Activated CD8-positive, alpha-beta memory T cell treated with anti-CD3 and anti-CD28 coated beads, Interleukin-2, amount 50 U/mL, for 4 hours (primary cell): Measurements from ENCODE around the gene RAB3D.
A peak's percentile ranks its signal among the peaks of the same experiment; 100 is the strongest.
"Not testable (repeated sequence)": the region's sequence is repeated elsewhere in the genome, so short reads cannot be mapped to it uniquely, and the experiment has no call there.

Experiments used
- DNase-seq: peaks from one replicate; pipeline ENCODE4 v3.0.0-alpha.2; 2020

The RAB3D gene

GRCh38 chr19:11339254-11340098 lies at the start of gene RAB3D:
TSS of gene RAB3D (minus strand) at chr19:11339657. CDS start at chr19:11337399, 2,258 bp downstream.
- DNase-seq, result peak; percentile 75

GRCh38 chr19:11387162-11388034 lies 47.9 kb upstream of the RAB3D start:
- no peak for DNase-seq

DNA sequence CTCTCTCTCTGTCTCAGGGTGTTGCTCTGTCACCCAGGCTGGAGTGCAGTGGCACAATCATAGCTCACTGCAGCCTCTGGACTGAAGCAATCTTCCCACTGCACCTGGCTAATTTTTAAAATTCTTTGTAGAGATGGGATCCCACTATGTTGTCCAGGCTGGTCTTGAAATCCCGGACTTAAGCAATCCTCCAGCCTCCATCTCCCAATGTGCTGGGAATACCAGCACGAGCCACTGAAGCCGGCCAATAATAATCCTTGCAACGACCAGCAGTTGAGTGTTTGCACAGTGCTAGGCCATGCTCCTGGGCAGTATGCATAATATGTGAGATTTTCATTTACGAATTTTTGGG lies 45.3 kb upstream of the RAB3D start:
- DNase-seq, result no peak

DNA sequence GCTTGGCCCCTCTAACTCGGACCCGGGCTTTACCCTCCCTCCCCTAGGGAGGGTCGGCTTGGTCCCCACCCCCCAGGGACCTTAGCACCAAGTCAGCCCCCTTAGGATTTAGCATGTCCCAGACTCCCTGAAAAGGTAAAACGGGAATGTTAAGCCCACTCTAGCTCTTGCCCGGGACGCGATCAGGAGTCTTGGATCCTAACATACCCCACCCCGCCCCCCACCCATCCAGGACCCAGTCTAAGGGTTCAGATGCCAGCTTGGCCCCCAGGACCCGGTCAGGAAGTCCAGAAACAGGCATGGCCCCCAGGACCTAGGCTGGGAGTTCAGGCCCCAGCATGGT lies 44.2 kb upstream of the RAB3D start:
- no peak for DNase-seq

- peak; percentile 40 for DNase-seq
Measured at GRCh38 chr19:11382898-11383705, 43.6 kb upstream of the RAB3D start.

DNA sequence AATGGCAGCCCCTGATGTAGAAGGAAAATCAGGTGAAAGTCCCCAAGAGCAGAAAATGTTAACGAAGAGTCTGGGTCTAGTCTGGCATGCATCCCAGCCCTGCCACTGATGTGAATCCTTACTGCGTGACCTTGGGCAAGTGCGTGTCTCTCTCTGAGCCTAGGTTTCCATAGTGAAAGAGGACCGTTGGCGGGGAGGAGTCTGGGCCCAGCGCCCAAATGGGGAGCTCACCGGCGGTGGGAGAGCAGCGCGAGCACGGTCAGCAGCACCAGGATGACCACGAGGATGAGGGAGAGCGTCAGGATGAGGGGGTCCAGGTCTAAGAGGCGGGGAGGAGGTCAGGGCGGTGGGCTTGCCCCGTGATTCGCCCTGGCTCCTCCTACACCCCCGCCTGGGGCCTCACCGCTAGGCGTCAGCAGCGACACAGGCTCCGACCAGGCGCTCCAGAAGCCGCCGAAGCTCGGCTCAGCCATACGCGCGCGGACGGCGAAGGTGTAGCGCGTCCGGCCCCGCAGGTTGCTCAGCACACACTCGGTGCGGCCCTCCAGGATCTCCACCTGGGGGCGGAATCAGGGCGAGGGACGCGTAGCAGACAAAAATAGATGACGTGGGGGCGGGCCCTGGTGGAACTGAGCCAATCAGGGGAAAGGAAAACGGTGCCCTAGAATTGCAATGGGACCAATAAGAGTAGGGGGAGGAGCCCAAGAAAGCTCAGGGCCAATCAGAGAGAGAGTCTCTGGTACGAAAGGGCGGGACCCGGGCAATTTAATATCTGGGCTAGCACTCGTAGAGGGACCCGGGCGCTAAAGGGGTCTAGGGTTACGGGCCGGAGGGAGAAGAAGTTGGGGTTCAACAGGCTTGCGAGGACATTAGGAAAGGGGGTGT lies 41.4 kb upstream of the RAB3D start:
- peak; percentile 94 for DNase-seq

GRCh38 chr19:11379857-11380350 lies 40.4 kb upstream of the RAB3D start:
- DNase-seq, result no peak

- not testable (repeated sequence) for DNase-seq
Measured at GRCh38 chr19:11379269-11379845, 39.9 kb upstream of the RAB3D start.

- DNase-seq, result no peak
Measured at GRCh38 chr19:11378319-11379189, 39.1 kb upstream of the RAB3D start.

GRCh38 chr19:11377756-11378155 lies 38.3 kb upstream of the RAB3D start:
- no peak for DNase-seq

DNA sequence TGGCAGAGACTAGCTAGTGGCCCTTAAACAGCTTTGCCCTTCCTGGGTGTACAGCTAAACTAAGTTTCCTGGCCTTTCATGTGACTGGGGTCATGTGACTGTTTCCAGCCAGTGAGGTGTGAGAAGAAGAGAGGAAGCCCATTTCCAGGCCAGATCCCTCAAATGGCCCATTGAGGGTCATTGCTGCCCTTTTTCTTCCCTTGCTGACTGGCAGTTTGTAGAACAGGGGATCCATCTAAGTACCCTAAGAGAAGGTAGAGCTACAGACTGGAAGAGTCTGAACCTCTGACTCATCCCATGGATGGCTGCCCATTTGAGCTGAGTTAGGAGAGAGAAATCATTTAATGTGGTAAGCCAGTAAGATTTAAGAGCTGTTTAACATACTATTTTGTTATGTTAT lies 37.8 kb upstream of the RAB3D start:
- DNase-seq, result no peak

GRCh38 chr19:11375143-11375948 lies 35.9 kb upstream of the RAB3D start:
- DNase-seq, result peak; percentile 56

DNA sequence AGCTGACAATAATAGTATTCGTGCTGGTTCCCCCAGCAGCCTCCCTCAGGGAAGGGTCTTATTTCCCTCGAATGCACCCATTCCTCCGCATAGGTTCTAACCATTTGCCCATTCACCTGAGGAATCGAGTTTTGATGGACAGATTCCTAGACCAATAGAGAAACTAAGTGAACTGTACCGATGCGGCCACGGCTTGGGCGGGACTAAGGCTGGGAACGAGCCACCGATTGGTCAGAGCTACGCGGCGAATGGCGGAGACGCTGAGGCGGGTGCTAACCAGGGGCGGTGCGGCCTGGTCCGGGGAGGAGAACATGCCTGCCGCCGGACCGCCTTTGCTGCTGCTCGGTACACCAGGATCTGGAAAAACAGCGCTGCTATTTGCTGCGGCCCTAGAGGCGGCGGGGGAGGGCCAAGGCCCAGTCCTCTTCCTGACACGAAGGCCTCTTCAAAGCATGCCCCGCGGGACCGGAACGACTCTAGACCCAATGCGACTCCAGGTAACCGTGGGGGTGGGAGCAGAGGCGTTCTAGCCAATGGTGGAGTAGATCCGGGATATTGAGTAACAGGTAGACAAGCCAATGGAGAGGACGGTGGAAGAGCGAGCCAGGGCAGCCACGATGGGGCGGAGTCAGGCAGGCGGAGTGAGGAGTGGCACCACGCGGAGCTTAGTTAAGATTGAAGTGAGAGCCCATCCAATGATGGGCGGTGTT lies 35.1 kb upstream of the RAB3D start, which contains the start of gene SWSAP1:
Gene SWSAP1 (plus strand): TSS at position 234 of the 710 bp plus-strand sequence. CDS start 15 bp downstream, at position 249.
- peak; percentile 96 for DNase-seq

DNA sequence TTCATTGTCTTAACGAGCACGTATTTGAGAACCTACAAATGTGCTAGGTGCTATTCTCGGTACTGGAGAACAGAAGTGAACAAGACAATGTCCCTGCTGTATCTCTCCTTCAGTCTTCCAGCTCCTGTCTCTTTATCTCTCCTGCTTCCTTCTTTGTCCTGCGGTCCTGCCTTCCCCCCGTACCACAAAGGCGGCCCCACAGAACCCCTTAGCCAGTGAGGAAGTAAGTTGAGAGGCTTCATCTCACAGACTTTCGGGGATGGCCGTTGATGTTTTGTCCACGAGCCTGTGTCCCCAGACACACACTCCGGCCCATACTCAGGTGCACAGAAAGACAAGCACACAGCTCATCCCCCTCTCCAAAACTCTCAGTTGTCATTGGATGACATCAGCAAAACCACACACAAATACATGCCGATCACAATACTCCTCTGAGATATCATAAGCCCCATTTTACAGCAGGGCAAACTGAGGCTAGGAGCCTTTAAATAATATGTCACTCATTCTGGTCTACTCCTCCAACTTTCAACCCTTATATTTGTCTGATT lies 34.5 kb upstream of the RAB3D start:
- DNase-seq, result no peak

- no peak for DNase-seq
Measured at GRCh38 chr19:11373166-11373884, 33.9 kb upstream of the RAB3D start.

DNA sequence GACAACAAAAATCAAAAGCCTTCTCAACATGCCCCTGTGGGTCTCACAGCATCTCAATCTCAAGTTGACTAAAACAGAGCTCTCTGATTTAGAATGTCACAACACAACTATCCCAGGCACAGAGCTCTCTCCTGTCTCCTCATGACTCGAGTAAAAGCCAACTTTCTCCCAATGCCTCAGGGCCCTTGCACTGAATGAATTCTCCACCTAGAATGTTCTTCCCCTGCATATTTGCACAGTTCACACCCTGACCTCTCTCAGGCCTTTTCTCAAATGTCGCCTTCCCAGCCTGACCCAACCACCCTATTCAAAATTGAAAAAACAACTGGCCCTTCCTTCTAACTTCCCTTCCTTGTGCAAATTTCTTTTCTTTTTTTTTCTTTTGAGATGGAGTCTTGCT lies 31.3 kb upstream of the RAB3D start:
- DNase-seq, result no peak

DNA sequence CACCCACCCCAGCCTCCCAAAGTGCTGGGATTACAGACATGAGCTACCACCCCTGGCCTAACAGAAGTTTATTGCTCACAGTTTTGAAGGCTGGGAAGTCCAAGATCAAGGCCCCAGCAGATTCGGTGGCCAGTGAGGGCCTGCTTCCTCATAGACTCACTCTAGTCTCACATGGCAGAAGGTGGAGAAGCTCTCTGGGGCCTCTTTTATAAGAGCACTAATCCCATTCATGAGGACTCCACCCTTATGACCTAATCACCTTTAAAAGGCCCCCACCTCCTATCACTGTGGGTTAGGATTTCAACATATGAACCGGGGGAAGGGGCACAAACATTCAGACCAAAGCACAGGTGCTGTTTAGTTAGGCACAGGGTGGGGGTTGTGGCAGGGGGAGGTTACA lies 28.1 kb upstream of the RAB3D start:
- no peak for DNase-seq
